ENCODE data around the gene FBLN1.

DNA sequence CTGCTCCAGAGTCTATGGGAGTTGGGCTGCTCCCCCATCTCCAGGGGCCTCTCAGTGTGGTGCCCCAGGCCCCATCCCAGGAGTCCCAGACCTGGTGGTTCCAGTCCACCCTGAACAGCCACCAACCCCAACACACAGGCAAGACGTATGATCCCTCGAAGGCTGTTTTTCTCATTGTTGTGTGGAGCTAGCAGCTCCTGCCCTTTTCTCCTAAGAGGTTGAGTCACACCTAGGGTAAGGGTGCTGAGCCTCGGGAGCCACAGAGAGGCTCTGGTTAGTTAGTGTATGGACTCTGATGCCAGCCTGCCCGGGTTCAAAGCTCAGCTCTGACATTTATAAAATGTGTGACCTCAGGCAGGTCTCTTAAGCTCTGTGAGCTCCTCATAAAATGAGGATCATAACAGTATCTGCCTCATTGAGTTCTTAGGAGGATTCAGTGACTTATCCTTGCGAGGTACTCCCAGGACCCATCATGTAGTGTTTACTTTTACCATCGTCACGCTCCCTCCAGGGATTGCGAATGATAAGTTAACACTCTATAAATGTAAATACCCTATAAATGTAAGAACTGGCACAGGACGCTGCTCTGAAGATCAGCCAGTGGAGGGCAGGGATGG lies 47.2 kb downstream of the FBLN1 start:
- TF ChIP-seq HDAC3 (IDR thresholded peaks at IDR 0.05; ENCODE audit: borderline replicate concordance, partially characterized antibody) (no peak), CHD1 (IDR thresholded peaks at IDR 0.05; ENCODE audit: low read length) (no peak), MEIS2 (IDR thresholded peaks at IDR 0.05; ENCODE audit: partially characterized antibody) (no peak), ZNF785 (CRISPR knock-in tag; IDR thresholded peaks at IDR 0.05) (no peak), YBX1 (IDR thresholded peaks at IDR 0.05) (no peak), FOXJ3 (CRISPR knock-in tag; IDR thresholded peaks at IDR 0.05) (no peak)
- TF ChIP-seq, protein P1, sequence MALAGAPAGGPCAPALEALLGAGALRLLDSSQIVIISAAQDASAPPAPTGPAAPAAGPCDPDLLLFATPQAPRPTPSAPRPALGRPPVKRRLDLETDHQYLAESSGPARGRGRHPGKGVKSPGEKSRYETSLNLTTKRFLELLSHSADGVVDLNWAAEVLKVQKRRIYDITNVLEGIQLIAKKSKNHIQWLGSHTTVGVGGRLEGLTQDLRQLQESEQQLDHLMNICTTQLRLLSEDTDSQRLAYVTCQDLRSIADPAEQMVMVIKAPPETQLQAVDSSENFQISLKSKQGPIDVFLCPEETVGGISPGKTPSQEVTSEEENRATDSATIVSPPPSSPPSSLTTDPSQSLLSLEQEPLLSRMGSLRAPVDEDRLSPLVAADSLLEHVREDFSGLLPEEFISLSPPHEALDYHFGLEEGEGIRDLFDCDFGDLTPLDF (CRISPR knock-in tag; IDR thresholded peaks at IDR 0.05) = no peak
- TF ChIP-seq, protein P2, sequence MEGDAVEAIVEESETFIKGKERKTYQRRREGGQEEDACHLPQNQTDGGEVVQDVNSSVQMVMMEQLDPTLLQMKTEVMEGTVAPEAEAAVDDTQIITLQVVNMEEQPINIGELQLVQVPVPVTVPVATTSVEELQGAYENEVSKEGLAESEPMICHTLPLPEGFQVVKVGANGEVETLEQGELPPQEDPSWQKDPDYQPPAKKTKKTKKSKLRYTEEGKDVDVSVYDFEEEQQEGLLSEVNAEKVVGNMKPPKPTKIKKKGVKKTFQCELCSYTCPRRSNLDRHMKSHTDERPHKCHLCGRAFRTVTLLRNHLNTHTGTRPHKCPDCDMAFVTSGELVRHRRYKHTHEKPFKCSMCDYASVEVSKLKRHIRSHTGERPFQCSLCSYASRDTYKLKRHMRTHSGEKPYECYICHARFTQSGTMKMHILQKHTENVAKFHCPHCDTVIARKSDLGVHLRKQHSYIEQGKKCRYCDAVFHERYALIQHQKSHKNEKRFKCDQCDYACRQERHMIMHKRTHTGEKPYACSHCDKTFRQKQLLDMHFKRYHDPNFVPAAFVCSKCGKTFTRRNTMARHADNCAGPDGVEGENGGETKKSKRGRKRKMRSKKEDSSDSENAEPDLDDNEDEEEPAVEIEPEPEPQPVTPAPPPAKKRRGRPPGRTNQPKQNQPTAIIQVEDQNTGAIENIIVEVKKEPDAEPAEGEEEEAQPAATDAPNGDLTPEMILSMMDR (IDR thresholded peaks at IDR 0.05 in 2 of 3, conservative IDR thresholded peaks at IDR 0.05 in 1 of 3; ENCODE audit: insufficient read depth in 2 of 3, low read depth in 1 of 3, low read length in 3 of 3) = no peak
- TF ChIP-seq, protein P3, sequence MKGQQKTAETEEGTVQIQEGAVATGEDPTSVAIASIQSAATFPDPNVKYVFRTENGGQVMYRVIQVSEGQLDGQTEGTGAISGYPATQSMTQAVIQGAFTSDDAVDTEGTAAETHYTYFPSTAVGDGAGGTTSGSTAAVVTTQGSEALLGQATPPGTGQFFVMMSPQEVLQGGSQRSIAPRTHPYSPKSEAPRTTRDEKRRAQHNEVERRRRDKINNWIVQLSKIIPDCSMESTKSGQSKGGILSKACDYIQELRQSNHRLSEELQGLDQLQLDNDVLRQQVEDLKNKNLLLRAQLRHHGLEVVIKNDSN (CRISPR knock-in tag; IDR thresholded peaks at IDR 0.05) = no peak
- TF ChIP-seq, protein P4, sequence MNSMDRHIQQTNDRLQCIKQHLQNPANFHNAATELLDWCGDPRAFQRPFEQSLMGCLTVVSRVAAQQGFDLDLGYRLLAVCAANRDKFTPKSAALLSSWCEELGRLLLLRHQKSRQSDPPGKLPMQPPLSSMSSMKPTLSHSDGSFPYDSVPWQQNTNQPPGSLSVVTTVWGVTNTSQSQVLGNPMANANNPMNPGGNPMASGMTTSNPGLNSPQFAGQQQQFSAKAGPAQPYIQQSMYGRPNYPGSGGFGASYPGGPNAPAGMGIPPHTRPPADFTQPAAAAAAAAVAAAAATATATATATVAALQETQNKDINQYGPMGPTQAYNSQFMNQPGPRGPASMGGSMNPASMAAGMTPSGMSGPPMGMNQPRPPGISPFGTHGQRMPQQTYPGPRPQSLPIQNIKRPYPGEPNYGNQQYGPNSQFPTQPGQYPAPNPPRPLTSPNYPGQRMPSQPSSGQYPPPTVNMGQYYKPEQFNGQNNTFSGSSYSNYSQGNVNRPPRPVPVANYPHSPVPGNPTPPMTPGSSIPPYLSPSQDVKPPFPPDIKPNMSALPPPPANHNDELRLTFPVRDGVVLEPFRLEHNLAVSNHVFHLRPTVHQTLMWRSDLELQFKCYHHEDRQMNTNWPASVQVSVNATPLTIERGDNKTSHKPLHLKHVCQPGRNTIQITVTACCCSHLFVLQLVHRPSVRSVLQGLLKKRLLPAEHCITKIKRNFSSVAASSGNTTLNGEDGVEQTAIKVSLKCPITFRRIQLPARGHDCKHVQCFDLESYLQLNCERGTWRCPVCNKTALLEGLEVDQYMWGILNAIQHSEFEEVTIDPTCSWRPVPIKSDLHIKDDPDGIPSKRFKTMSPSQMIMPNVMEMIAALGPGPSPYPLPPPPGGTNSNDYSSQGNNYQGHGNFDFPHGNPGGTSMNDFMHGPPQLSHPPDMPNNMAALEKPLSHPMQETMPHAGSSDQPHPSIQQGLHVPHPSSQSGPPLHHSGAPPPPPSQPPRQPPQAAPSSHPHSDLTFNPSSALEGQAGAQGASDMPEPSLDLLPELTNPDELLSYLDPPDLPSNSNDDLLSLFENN (IDR thresholded peaks at IDR 0.05; ENCODE audit: low read depth in 2 of 2, low read length in 2 of 2) = no peak
- TF ChIP-seq, protein P5, sequence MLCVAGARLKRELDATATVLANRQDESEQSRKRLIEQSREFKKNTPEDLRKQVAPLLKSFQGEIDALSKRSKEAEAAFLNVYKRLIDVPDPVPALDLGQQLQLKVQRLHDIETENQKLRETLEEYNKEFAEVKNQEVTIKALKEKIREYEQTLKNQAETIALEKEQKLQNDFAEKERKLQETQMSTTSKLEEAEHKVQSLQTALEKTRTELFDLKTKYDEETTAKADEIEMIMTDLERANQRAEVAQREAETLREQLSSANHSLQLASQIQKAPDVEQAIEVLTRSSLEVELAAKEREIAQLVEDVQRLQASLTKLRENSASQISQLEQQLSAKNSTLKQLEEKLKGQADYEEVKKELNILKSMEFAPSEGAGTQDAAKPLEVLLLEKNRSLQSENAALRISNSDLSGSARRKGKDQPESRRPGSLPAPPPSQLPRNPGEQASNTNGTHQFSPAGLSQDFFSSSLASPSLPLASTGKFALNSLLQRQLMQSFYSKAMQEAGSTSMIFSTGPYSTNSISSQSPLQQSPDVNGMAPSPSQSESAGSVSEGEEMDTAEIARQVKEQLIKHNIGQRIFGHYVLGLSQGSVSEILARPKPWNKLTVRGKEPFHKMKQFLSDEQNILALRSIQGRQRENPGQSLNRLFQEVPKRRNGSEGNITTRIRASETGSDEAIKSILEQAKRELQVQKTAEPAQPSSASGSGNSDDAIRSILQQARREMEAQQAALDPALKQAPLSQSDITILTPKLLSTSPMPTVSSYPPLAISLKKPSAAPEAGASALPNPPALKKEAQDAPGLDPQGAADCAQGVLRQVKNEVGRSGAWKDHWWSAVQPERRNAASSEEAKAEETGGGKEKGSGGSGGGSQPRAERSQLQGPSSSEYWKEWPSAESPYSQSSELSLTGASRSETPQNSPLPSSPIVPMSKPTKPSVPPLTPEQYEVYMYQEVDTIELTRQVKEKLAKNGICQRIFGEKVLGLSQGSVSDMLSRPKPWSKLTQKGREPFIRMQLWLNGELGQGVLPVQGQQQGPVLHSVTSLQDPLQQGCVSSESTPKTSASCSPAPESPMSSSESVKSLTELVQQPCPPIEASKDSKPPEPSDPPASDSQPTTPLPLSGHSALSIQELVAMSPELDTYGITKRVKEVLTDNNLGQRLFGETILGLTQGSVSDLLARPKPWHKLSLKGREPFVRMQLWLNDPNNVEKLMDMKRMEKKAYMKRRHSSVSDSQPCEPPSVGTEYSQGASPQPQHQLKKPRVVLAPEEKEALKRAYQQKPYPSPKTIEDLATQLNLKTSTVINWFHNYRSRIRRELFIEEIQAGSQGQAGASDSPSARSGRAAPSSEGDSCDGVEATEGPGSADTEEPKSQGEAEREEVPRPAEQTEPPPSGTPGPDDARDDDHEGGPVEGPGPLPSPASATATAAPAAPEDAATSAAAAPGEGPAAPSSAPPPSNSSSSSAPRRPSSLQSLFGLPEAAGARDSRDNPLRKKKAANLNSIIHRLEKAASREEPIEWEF (CRISPR knock-in tag; IDR thresholded peaks at IDR 0.05) = no peak

Measured in K562 (cell line).